Activated CD8-positive, alpha-beta memory T cell treated with anti-CD3 and anti-CD28 coated beads for 1 hour (primary cell): Measurements from ENCODE around the gene TCP11L2.

Source experiments
- DNase-seq, 2 donors: peaks; one replicate each; pipeline ENCODE4 v3.0.0-alpha.2; 2020; ENCODE audit warnings: low read depth in 1 of 2; ENCODE audit errors: extremely low read depth in 1 of 2

TCP11L2 gene

GRCh38 chr12:106387848-106388377 lies 85.4 kb downstream of the TCP11L2 start:
- no peak for DNase-seq

- no peak for DNase-seq
Observed at GRCh38 chr12:106389151-106389550, 86.6 kb downstream of the TCP11L2 start.

- DNase-seq: no peak
Observed at GRCh38 chr12:106392759-106393158, 90.2 kb downstream of the TCP11L2 start.
